ENCODE measurements around the gene CTTN. TPM values are rescaled to one million over a fixed set of nuclear protein-coding genes. Genes with fewer than 3 reads are reported as not detected.
A peak's percentile ranks its signal among the peaks of the same experiment; 100 is the strongest.

Gene CTTN
- total and polyA plus RNA-seq, 9 of the 15 experiments (the other 6 are each of a cell fraction or from before 2014, with no cell fraction given) = 9.9 to 158 (median 99.7) TPM

GRCh38 chr11:70483077-70483861 is 84.9 kb downstream of the CTTN start (continued):
- TF ChIP-seq CHD7 (IDR thresholded peaks at IDR 0.05; ENCODE audit: low read depth, low read length) (no peak), MTA2 (IDR thresholded peaks at IDR 0.05; ENCODE audit: low read depth) (peak; percentile 20; the same call in 1 of the 2 replicates), CBFB (CRISPR knock-in tag; IDR thresholded peaks at IDR 0.05) (no peak), HDAC6 (IDR thresholded peaks at IDR 0.05; ENCODE audit: low read depth, low read length) (no peak), ZNF586 (CRISPR knock-in tag; conservative IDR thresholded peaks at IDR 0.05) (no peak), CHAMP1 (IDR thresholded peaks at IDR 0.05) (no peak), BHLHE40 (IDR thresholded peaks at IDR 0.05; ENCODE audit: low read length) (no peak), BRD4 (IDR thresholded peaks at IDR 0.05) (no peak), CBFA2T3 (IDR thresholded peaks at IDR 0.05) (peak; percentile 77), TAL1 (IDR thresholded peaks at IDR 0.05) (peak; percentile 59), OTX1 (CRISPR knock-in tag; IDR thresholded peaks at IDR 0.05) (no peak), NCOA2 (IDR thresholded peaks at IDR 0.05; ENCODE audit: partially characterized antibody in 2 of 2) (no peak)
- TF ChIP-seq, protein P1, sequence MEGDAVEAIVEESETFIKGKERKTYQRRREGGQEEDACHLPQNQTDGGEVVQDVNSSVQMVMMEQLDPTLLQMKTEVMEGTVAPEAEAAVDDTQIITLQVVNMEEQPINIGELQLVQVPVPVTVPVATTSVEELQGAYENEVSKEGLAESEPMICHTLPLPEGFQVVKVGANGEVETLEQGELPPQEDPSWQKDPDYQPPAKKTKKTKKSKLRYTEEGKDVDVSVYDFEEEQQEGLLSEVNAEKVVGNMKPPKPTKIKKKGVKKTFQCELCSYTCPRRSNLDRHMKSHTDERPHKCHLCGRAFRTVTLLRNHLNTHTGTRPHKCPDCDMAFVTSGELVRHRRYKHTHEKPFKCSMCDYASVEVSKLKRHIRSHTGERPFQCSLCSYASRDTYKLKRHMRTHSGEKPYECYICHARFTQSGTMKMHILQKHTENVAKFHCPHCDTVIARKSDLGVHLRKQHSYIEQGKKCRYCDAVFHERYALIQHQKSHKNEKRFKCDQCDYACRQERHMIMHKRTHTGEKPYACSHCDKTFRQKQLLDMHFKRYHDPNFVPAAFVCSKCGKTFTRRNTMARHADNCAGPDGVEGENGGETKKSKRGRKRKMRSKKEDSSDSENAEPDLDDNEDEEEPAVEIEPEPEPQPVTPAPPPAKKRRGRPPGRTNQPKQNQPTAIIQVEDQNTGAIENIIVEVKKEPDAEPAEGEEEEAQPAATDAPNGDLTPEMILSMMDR (IDR thresholded peaks at IDR 0.05 in 2 of 3, conservative IDR thresholded peaks at IDR 0.05 in 1 of 3; ENCODE audit: insufficient read depth in 2 of 3, low read depth in 1 of 3, low read length in 3 of 3) = peak; percentile 55 to 71 (median 67)

All from K562 (cell line).